Epithelial cell of proximal tubule (primary cell): ENCODE results near the gene NF1. TPM values are rescaled to one million over a fixed set of nuclear protein-coding genes. Genes with fewer than 3 reads are reported as not detected.
"Not testable (repeated sequence)": the region's sequence is repeated elsewhere in the genome, so short reads cannot be mapped to it uniquely, and the experiment has no call there.

Experiments
- DNase-seq: peaks from one replicate; pipeline ENCODE4 v3.0.0-alpha.2; 2011; ENCODE audit warnings: low read depth
- H3K4me3 ChIP-seq: 2 replicates; pipeline ENCODE4 v1.5.1; 2011; ENCODE audit warnings: low read depth, mild to moderate bottlenecking, low read length
- CTCF ChIP-seq: conservative IDR thresholded peaks from 2 replicates; pipeline ENCODE4 v1.5.1; 2012; ENCODE audit warnings: low read depth, mild to moderate bottlenecking, low read length
- total RNA-seq: library from RNA; depleted of rRNA; stranded (reverse); fragments of >200 nt; gene quantifications from 2 replicates; pipeline ENCODE4 v1.2.3, GENCODE V29; 2015

Gene NF1
- total RNA-seq, 1 donor from 2014 or later: 40.2 TPM

GRCh38 chr17:31323551-31323950, 228.8 kb downstream of the NF1 start:
- no peak overlapping the region for H3K4me3 ChIP-seq
- no peak for TF ChIP-seq CTCF
- DNase-seq: no peak

- TF ChIP-seq CTCF: no peak
- no peak overlapping the region for H3K4me3 ChIP-seq
- peak; percentile 67 for DNase-seq
Measured at GRCh38 chr17:31327534-31328159, 232.9 kb downstream of the NF1 start.

GRCh38 chr17:31328160-31328535, 233.4 kb downstream of the NF1 start:
- no peak for DNase-seq
- H3K4me3 ChIP-seq: no peak overlapping the region
- TF ChIP-seq CTCF: no peak

GRCh38 chr17:31329221-31329620, 234.4 kb downstream of the NF1 start:
- no peak for DNase-seq
- no peak overlapping the region for H3K4me3 ChIP-seq
- no peak for TF ChIP-seq CTCF

- TF ChIP-seq CTCF: no peak
- no peak overlapping the region for H3K4me3 ChIP-seq
- DNase-seq: no peak
Measured at GRCh38 chr17:31339906-31340661, 245.3 kb downstream of the NF1 start.

GRCh38 chr17:31345191-31345747, 250.5 kb downstream of the NF1 start:
- not testable (repeated sequence) for DNase-seq, H3K4me3 ChIP-seq

GRCh38 chr17:31349454-31349853, 254.7 kb downstream of the NF1 start:
- no peak for TF ChIP-seq CTCF
- DNase-seq: no peak
- no peak overlapping the region for H3K4me3 ChIP-seq
